ENCODE results near the gene CLEC3B.

The CLEC3B gene

DNA sequence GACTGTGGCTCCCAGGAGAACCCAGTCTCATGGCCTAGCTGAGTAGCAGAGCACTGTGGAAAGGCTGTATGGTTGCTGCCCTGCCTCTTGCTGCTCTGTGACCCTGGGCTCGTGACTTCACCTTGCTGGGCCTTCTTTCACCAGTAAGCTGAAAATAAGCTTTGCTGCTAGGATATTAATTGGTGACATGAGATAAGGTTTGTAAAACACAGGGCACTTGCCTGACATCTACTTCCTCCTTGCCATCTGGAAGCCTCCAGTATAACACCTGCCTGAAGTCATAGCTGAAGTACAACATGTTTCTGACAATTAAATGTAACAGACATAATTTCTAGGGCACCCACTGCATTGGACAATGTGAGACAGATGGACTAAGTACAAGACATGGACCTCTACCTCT is 53.6 kb downstream of the CLEC3B start:
- in situ Hi-C loops (cut with HindIII; ENCODE audit: low sequenced_read_pairs), result no loop called here
- DNase-seq (ENCODE audit: low read depth, low spot score), result no peak
- no peak overlapping the region for H3K4me3 ChIP-seq (ENCODE audit: low read depth, low read length)
- TF ChIP-seq, protein P1, sequence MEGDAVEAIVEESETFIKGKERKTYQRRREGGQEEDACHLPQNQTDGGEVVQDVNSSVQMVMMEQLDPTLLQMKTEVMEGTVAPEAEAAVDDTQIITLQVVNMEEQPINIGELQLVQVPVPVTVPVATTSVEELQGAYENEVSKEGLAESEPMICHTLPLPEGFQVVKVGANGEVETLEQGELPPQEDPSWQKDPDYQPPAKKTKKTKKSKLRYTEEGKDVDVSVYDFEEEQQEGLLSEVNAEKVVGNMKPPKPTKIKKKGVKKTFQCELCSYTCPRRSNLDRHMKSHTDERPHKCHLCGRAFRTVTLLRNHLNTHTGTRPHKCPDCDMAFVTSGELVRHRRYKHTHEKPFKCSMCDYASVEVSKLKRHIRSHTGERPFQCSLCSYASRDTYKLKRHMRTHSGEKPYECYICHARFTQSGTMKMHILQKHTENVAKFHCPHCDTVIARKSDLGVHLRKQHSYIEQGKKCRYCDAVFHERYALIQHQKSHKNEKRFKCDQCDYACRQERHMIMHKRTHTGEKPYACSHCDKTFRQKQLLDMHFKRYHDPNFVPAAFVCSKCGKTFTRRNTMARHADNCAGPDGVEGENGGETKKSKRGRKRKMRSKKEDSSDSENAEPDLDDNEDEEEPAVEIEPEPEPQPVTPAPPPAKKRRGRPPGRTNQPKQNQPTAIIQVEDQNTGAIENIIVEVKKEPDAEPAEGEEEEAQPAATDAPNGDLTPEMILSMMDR (IDR thresholded peaks at IDR 0.05; ENCODE audit: low read depth, low read length), result no peak

DNA sequence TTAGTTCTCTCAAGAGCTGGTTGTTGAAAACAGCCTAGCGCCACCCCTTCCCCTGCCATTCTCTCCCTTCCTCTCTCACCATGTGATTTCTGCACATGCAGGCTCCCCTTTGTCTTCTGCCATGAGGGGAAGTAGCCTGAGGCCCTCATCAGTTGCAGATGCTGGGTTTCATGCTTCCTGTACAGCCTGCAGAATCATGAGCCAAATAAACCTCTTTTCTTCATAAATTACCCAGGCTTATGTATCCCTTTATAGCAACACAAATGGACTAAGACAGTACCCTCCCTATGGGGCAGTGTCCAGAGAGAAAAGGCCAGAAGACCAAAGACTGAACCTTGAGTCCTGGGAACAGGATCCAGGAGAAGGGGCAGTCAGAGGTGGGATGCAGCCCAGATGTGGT is 54.7 kb downstream of the CLEC3B start:
- H3K4me3 ChIP-seq (ENCODE audit: low read depth, low read length), result no peak overlapping the region
- in situ Hi-C loops (cut with HindIII; ENCODE audit: low sequenced_read_pairs), result no loop called here
- TF ChIP-seq, protein P1 (IDR thresholded peaks at IDR 0.05; ENCODE audit: low read depth, low read length), result no peak
- DNase-seq (ENCODE audit: low read depth, low spot score), result no peak

DNA sequence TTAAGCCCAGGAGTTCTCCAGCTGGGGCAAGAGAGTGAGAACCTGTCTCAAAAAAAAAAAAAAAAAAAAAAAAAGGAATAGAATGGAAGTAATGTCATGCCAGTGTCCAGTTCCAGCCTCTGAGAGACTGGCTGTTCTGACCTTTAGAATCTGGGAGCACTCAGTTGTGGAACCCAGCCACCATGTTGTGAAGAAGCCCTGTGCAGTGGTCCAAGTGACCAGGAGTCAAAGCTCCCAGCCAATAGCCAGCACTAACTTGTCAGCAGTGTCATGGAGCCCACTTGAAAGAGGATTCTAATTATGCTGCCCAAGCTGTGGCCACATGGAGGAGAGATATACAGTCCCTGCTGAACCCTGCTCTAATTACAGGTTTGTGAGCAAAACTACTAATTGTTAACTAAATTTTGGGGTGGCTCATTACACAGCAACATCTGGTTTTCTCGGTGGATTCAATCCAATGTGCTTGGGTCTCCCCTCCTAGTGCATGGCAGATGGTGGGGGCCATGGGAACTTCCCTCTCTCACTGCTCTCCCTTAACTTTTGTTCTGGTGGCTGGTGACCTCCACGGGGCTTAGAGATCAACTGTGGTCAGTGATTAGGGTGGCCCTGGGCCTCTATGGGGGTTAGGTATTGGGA is 55.5 kb downstream of the CLEC3B start:
- TF ChIP-seq, protein P1 (IDR thresholded peaks at IDR 0.05; ENCODE audit: low read depth, low read length), result no peak
- in situ Hi-C loops (cut with HindIII; ENCODE audit: low sequenced_read_pairs), result no loop called here
- H3K4me3 ChIP-seq (ENCODE audit: low read depth, low read length), result no peak overlapping the region
- no peak for DNase-seq (ENCODE audit: low read depth, low spot score)

DNA sequence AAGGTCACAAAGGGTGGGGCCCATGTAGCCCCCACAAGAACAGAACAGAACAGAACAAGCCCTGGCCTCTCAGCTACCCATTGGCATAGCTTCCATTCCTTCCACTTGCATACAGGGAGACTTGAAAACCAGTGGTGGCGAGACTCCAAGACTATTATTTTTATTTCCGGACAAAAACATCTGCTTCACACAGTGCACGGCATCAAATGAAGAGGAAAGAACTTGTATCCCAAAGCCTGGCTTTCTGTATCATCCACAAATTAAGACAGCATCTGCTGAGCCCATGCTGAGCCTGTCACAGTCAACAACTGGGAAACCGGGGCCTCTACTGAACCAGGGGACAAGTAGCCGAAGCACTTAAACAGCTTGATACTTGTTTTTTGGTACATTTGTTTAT is 56.0 kb downstream of the CLEC3B start:
- DNase-seq (ENCODE audit: low read depth, low spot score), result peak; percentile 81
- TF ChIP-seq, protein P1 (IDR thresholded peaks at IDR 0.05; ENCODE audit: low read depth, low read length), result no peak
- H3K4me3 ChIP-seq (ENCODE audit: low read depth, low read length), result no peak overlapping the region
- in situ Hi-C loops (cut with HindIII; ENCODE audit: low sequenced_read_pairs), result no loop called here

DNA sequence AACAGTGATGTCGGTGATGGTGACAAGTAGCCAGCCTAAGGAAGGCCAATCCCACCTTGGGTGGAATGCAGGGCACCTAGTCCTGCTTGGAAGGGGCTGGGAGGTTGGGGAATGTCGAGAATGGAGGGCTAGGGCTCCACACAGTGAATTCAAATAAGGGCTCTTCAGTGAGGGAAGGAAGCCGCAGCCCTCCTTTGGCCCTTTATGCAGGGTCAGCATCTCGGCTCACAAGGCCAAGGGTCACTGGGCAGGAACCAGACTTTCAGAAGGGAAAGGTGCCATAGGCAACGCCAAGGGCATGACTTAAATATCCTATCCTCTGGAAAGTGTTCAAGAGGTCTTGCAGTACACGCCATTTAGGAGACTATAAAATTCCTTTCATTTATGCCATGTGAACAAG is 56.9 kb downstream of the CLEC3B start:
- in situ Hi-C loops (cut with HindIII; ENCODE audit: low sequenced_read_pairs), result no loop called here
- no peak for DNase-seq (ENCODE audit: low read depth, low spot score)
- TF ChIP-seq, protein P1 (IDR thresholded peaks at IDR 0.05; ENCODE audit: low read depth, low read length), result no peak
- no peak overlapping the region for H3K4me3 ChIP-seq (ENCODE audit: low read depth, low read length)

DNA sequence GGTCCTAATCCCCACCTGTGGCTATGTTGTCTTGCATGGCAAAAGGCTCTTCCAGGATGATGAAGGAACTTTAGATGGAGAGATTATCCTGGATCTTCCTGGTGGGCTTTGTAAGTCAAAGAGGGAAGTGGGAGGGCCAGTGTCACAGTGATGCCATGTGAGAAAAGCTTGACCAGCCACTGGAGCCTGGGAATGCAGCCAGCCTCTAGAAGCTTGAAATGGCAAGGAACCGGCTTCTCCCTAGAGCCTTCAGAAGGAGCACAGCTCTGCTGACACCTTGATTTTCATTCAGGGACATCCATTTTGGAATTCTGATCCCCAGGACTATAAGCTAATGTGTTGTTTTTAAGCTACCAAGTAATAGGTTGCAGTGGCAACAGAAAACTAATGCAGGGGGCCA is 58.3 kb downstream of the CLEC3B start:
- H3K4me3 ChIP-seq (ENCODE audit: low read depth, low read length), result no peak overlapping the region
- in situ Hi-C loops (cut with HindIII; ENCODE audit: low sequenced_read_pairs), result no loop called here
- DNase-seq (ENCODE audit: low read depth, low spot score), result no peak
- TF ChIP-seq, protein P1 (IDR thresholded peaks at IDR 0.05; ENCODE audit: low read depth, low read length), result no peak

All from astrocyte of the spinal cord (primary cell).